ENCODE data around the gene GABRP.

The GABRP gene

GRCh38 chr5:170745481-170746071 lies 37.9 kb upstream of the GABRP start:
- Histone ChIP-seq H3K36me3 (replicated peaks; ENCODE audit: low read depth, low read length) (no peaks in the 10 kb centered on the region), H3K4me1 (ENCODE audit: low read length) (peaks cover 23% of the 10 kb centered on the region), H3K27me3 (ENCODE audit: low read depth, low read length) (peaks cover 49% of the 10 kb centered on the region), H3K4me2 (ENCODE audit: low read length) (peak overlapping the region; percentile 79), H2AFZ (ENCODE audit: low read depth, low read length) (no peak overlapping the region), H3K27ac (ENCODE audit: low read length) (no peak overlapping the region), H3K9ac (ENCODE audit: low read length) (peak overlapping the region; percentile 2; the same call in 1 of the 2 replicates), H3K9me3 (ENCODE audit: insufficient read depth, low read length) (no peaks in the 10 kb centered on the region), H3K79me2 (ENCODE audit: low read length) (no peaks in the 10 kb centered on the region), H4K20me1 (ENCODE audit: insufficient read depth, low read length) (no peaks in the 10 kb centered on the region), H3K4me3 (ENCODE audit: low read length) (peak overlapping the region; percentile 56)
- no peak for TF ChIP-seq EZH2phosphoT487 (IDR thresholded peaks at IDR 0.05; ENCODE audit: low read depth)
- no peak for TF ChIP-seq CTCF (IDR thresholded peaks at IDR 0.05; ENCODE audit: low read depth, low read length)

GRCh38 chr5:170746075-170746960 lies 37.2 kb upstream of the GABRP start:
- Histone ChIP-seq H3K27me3 (ENCODE audit: low read depth, low read length) (peaks cover 49% of the 10 kb centered on the region), H2AFZ (ENCODE audit: low read depth, low read length) (no peak overlapping the region), H3K4me3 (ENCODE audit: low read length) (peak overlapping the region; percentile 56), H3K27ac (ENCODE audit: low read length) (no peak overlapping the region), H3K9ac (ENCODE audit: low read length) (no peak overlapping the region), H3K4me2 (ENCODE audit: low read length) (peak overlapping the region; percentile 79), H3K79me2 (ENCODE audit: low read length) (no peaks in the 10 kb centered on the region), H3K9me3 (ENCODE audit: insufficient read depth, low read length) (no peaks in the 10 kb centered on the region), H3K4me1 (ENCODE audit: low read length) (peaks cover 23% of the 10 kb centered on the region), H4K20me1 (ENCODE audit: insufficient read depth, low read length) (no peaks in the 10 kb centered on the region), H3K36me3 (replicated peaks; ENCODE audit: low read depth, low read length) (no peaks in the 10 kb centered on the region)
- TF ChIP-seq EZH2phosphoT487 (IDR thresholded peaks at IDR 0.05; ENCODE audit: low read depth), result no peak
- TF ChIP-seq CTCF (IDR thresholded peaks at IDR 0.05; ENCODE audit: low read depth, low read length), result no peak

GRCh38 chr5:170746961-170747340 lies 36.6 kb upstream of the GABRP start:
- no peaks in the 10 kb centered on the region for H3K36me3 ChIP-seq (replicated peaks; ENCODE audit: low read depth, low read length)
- peaks cover 50% of the 10 kb centered on the region for H3K27me3 ChIP-seq (ENCODE audit: low read depth, low read length)
- H3K79me2 ChIP-seq (ENCODE audit: low read length), result no peaks in the 10 kb centered on the region
- TF ChIP-seq CTCF (IDR thresholded peaks at IDR 0.05; ENCODE audit: low read depth, low read length) (no peak), EZH2phosphoT487 (IDR thresholded peaks at IDR 0.05; ENCODE audit: low read depth) (no peak)
- no peak overlapping the region for H3K27ac ChIP-seq (ENCODE audit: low read length)
- H2AFZ ChIP-seq (ENCODE audit: low read depth, low read length), result no peak overlapping the region
- H3K4me3 ChIP-seq (ENCODE audit: low read length), result no peak overlapping the region
- H3K4me1 ChIP-seq (ENCODE audit: low read length), result peaks cover 23% of the 10 kb centered on the region
- no peaks in the 10 kb centered on the region for H4K20me1 ChIP-seq (ENCODE audit: insufficient read depth, low read length)
- H3K9ac ChIP-seq (ENCODE audit: low read length), result no peak overlapping the region
- H3K4me2 ChIP-seq (ENCODE audit: low read length), result no peak overlapping the region
- no peaks in the 10 kb centered on the region for H3K9me3 ChIP-seq (ENCODE audit: insufficient read depth, low read length)

GRCh38 chr5:170747357-170747756 lies 36.2 kb upstream of the GABRP start:
- TF ChIP-seq CTCF (IDR thresholded peaks at IDR 0.05; ENCODE audit: low read depth, low read length) (no peak), EZH2phosphoT487 (IDR thresholded peaks at IDR 0.05; ENCODE audit: low read depth) (no peak)
- Histone ChIP-seq H2AFZ (ENCODE audit: low read depth, low read length) (no peak overlapping the region), H3K4me2 (ENCODE audit: low read length) (no peak overlapping the region), H3K27me3 (ENCODE audit: low read depth, low read length) (peaks cover 54% of the 10 kb centered on the region), H4K20me1 (ENCODE audit: insufficient read depth, low read length) (no peaks in the 10 kb centered on the region), H3K36me3 (replicated peaks; ENCODE audit: low read depth, low read length) (no peaks in the 10 kb centered on the region), H3K4me3 (ENCODE audit: low read length) (no peak overlapping the region), H3K27ac (ENCODE audit: low read length) (no peak overlapping the region), H3K79me2 (ENCODE audit: low read length) (no peaks in the 10 kb centered on the region), H3K9ac (ENCODE audit: low read length) (no peak overlapping the region), H3K9me3 (ENCODE audit: insufficient read depth, low read length) (no peaks in the 10 kb centered on the region), H3K4me1 (ENCODE audit: low read length) (peaks cover 23% of the 10 kb centered on the region)

Data from OCI-LY3 (cell line).